Omental fat pad (tissue), 4 donors: ENCODE data around the gene PRICKLE1. TPM values are rescaled to one million over a fixed set of nuclear protein-coding genes. Genes with fewer than 3 reads are reported as not detected.

Experiments
- ATAC-seq: fragments of 150-250 bp; one replicate; pipeline ENCODE4 v1.9.1; 2016; ENCODE audit warnings: mild to moderate bottlenecking, moderate library complexity; ENCODE audit not compliant: low FRiP score
- DNase-seq: peaks from one replicate; pipeline ENCODE4 v3.0.0-alpha.2; 2019; ENCODE audit warnings: low spot score
- total RNA-seq, 4 donors: library from RNA; depleted of rRNA; stranded (reverse); fragments of >200 nt; gene quantifications; one replicate each; pipeline ENCODE4 v1.1.0, GENCODE V29; 2016
- TF ChIP-seq, protein P1 (sequence below), 3 donors: fragments of 450-650 bp; IDR thresholded peaks; one replicate each; pipeline ENCODE4 v1.5.1; 2016 to 2017; ENCODE audit warnings: antibody characterized with exemption in 3 of 3, mild to moderate bottlenecking in 3 of 3, moderate library complexity in 2 of 3

Gene PRICKLE1
- total RNA-seq, 4 donors from 2014 or later = 7.2 to 10.9 (median 9.3) TPM

- ATAC-seq = peak; percentile 64
- TF ChIP-seq, protein P1, sequence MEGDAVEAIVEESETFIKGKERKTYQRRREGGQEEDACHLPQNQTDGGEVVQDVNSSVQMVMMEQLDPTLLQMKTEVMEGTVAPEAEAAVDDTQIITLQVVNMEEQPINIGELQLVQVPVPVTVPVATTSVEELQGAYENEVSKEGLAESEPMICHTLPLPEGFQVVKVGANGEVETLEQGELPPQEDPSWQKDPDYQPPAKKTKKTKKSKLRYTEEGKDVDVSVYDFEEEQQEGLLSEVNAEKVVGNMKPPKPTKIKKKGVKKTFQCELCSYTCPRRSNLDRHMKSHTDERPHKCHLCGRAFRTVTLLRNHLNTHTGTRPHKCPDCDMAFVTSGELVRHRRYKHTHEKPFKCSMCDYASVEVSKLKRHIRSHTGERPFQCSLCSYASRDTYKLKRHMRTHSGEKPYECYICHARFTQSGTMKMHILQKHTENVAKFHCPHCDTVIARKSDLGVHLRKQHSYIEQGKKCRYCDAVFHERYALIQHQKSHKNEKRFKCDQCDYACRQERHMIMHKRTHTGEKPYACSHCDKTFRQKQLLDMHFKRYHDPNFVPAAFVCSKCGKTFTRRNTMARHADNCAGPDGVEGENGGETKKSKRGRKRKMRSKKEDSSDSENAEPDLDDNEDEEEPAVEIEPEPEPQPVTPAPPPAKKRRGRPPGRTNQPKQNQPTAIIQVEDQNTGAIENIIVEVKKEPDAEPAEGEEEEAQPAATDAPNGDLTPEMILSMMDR (IDR thresholded peaks at IDR 0.05) = no peak
Measured at GRCh38 chr12:42498549-42499247, 90.8 kb downstream of the PRICKLE1 start.

GRCh38 chr12:42496886-42497285 lies 92.7 kb downstream of the PRICKLE1 start:
- TF ChIP-seq, protein P1 (IDR thresholded peaks at IDR 0.05) = no peak
- ATAC-seq = no peak
- no peak for DNase-seq

More at GRCh38 chr12:42498549-42499247, 90.8 kb downstream of the PRICKLE1 start:
- no peak for DNase-seq

DNA sequence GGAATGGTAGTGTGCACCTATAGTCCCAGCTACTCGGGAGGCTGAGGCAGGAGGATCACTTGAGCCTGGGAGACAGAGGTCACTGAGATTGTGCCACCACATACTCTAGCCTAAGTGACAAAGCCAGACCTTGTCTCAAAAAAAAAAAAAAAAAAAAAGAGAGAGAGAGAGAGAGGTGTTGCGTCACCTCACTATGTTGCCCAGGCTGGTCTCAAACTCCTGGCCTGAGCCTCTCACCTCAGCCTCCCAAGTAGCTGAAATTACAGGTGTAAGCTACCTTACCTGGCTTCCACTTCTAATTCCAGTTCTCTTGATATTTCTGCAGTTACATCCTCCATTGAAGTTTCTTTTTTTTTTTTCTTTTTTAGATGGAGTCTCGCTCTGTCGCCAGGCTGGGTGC lies 94.3 kb downstream of the PRICKLE1 start:
- TF ChIP-seq, protein P1 (IDR thresholded peaks at IDR 0.05) = no peak
- DNase-seq (no peak), ATAC-seq (no peak)

GRCh38 chr12:42492267-42492666 lies 97.3 kb downstream of the PRICKLE1 start:
- DNase-seq = no peak
- TF ChIP-seq, protein P1 (IDR thresholded peaks at IDR 0.05) = no peak
- no peak for ATAC-seq

DNA sequence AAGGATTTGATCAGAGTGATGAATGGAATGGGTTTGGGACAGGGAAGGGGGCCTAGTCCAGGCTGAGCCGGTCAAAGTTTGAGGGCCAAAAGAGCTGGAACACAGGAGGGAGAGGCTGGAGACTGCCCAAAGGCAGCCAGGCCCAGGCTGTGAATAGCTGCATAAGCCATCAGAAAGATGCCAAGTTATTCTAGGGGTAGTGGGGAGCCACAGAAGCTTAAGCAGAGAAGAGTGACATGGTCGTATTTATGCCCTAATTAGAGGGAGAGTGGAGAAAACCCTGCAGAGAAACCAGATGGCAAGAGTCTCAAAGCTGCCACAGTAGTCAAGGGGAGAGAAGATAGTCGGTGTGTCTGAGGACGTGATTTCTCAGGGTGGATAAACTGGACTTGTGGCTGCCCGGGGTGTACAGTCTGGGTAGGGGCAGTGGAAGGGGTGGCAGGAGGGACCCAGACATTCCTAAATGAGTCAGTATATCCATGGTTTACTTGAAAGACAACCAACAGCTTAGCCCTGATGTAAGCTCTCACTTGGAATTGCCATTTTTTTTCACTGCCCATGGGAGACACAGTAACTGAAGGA lies 99.2 kb downstream of the PRICKLE1 start:
- TF ChIP-seq, protein P1 (IDR thresholded peaks at IDR 0.05) = no peak
- DNase-seq (no peak), ATAC-seq (no peak)

DNA sequence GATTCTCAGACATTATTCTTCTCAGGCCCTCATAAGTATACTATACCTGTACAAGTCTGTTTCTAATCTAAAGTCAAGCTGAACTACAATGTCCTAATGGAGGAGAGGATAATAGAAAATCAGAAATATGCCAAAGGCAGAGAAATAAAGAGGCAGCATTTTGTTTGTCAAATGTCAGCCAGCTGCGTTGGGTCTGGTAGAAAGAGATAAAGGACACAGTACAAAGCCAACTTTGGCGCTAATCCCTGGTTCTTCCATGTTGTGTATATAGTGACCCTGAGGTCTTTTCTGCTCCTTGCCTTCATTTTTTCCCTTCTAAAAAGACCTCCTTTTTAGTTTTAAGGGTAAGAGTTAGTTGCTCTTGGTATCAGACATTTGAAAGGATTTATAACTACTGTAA lies 103.1 kb downstream of the PRICKLE1 start:
- ATAC-seq (no peak), DNase-seq (no peak)
- TF ChIP-seq, protein P1 (IDR thresholded peaks at IDR 0.05) = no peak

DNA sequence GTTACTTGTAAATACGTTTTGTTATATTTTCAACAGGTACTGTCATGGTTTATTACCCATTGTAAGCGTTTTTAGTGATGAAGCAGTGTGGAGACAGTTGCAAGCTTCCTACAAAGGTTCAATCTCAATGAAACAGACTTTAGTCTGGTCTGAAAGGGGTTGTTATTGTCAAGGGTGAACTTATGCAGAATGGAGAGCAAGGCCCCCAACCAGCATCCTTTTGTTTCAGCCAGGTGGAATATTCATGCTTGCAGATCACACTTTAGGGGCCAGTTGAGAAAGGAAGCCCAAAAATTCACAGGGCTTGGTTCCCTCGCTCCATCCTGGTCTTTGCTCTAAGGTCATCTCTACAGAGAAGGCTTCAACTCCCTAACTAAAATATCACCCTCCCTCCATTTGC lies 103.7 kb downstream of the PRICKLE1 start:
- ATAC-seq (no peak), DNase-seq (no peak)
- TF ChIP-seq, protein P1 (IDR thresholded peaks at IDR 0.05) = no peak
